WTC11 (cell line): ENCODE data around the gene PKLR. TPM values are rescaled to one million over a fixed set of nuclear protein-coding genes. Genes with fewer than 3 reads are reported as not detected.

Experiments
- ATAC-seq: fragments of 200-7000 bp; cut with Tn5 transposase; 2 replicates; pipeline ENCODE4 v1.10.0; 2021; ENCODE audit warnings: mild to moderate bottlenecking, moderate library complexity
- CTCF ChIA-PET: fragments of 300-600 bp; sonication (Branson Sonifier 250); formaldehyde crosslinking; loops from one replicate; lab custom pipeline; 2021; ENCODE audit warnings: antibody characterized with exemption; lab: Charles Lee
- POLR2A ChIA-PET: fragments of 350-600 bp; sonication (Branson Sonifier 250); formaldehyde crosslinking; loops from one replicate; lab custom pipeline; 2021; ENCODE audit warnings: antibody characterized with exemption; lab: Charles Lee
- DNase-seq: peaks from one replicate; pipeline ENCODE4 v3.0.0; 2021; ENCODE audit warnings: low spot score
- H3K27ac Mint-ChIP-seq: 2 replicates; pipeline ENCODE4 v1.8.0; 2021; ENCODE audit warnings: mixed read lengths
- H3K27me3 Mint-ChIP-seq: 2 replicates; pipeline ENCODE4 v1.8.0; 2021; ENCODE audit warnings: low read depth, mild to moderate bottlenecking, moderate library complexity, mixed read lengths
- H3K36me3 Mint-ChIP-seq: 2 replicates; pipeline ENCODE4 v1.8.0; 2021; ENCODE audit warnings: mixed read lengths
- H3K4me1 Mint-ChIP-seq: 2 replicates; pipeline ENCODE4 v1.8.0; 2022; ENCODE audit warnings: mixed read lengths
- H3K4me3 Mint-ChIP-seq: 2 replicates; pipeline ENCODE4 v1.8.0; 2021; ENCODE audit warnings: mild to moderate bottlenecking, moderate library complexity, mixed read lengths
- H3K9me3 Mint-ChIP-seq: 2 replicates; pipeline ENCODE4 v1.8.0; 2021; ENCODE audit warnings: mixed read lengths
- ATF3 ChIP-seq: sonication (generic); formaldehyde crosslinking; conservative IDR thresholded peaks from 2 replicates; pipeline ENCODE4 v1.8.1; 2022; ENCODE audit warnings: mild to moderate bottlenecking, missing genetic modification reagents
- CREB1 ChIP-seq: sonication (generic); formaldehyde crosslinking; IDR thresholded peaks from 2 replicates; pipeline ENCODE4 v1.8.0; 2023; ENCODE audit warnings: mild to moderate bottlenecking, missing genetic modification reagents
- ELF4 ChIP-seq: sonication (generic); formaldehyde crosslinking; IDR thresholded peaks from 2 replicates; pipeline ENCODE4 v1.8.1; 2022; ENCODE audit warnings: low read depth, mild to moderate bottlenecking, moderate library complexity, missing genetic modification reagents
- FOXJ3 ChIP-seq: sonication (generic); formaldehyde crosslinking; IDR thresholded peaks from 2 replicates; pipeline ENCODE4 v1.9.0; 2021; ENCODE audit warnings: missing genetic modification reagents, mild to moderate bottlenecking, borderline replicate concordance
- FOXP4 ChIP-seq: sonication (generic); formaldehyde crosslinking; IDR thresholded peaks from 2 replicates; pipeline ENCODE4 v1.8.0; 2022; ENCODE audit warnings: mild to moderate bottlenecking, missing genetic modification reagents
- IRF1 ChIP-seq: sonication (generic); formaldehyde crosslinking; IDR thresholded peaks from 2 replicates; pipeline ENCODE4 v1.8.0; 2023; ENCODE audit warnings: missing genetic modification reagents
- IRF2 ChIP-seq: sonication (generic); formaldehyde crosslinking; IDR thresholded peaks from 2 replicates; pipeline ENCODE4 v1.8.0; 2022; ENCODE audit warnings: low read depth, missing genetic modification reagents, borderline replicate concordance
- JUN ChIP-seq: sonication (generic); formaldehyde crosslinking; IDR thresholded peaks from 2 replicates; pipeline ENCODE4 v1.8.0; 2023; ENCODE audit warnings: mild to moderate bottlenecking, missing genetic modification reagents
- NFE2L1 ChIP-seq: sonication (generic); formaldehyde crosslinking; IDR thresholded peaks from 2 replicates; pipeline ENCODE4 v1.8.1; 2023; ENCODE audit warnings: missing genetic modification reagents
- NR2C2 ChIP-seq: sonication (generic); formaldehyde crosslinking; IDR thresholded peaks from 2 replicates; pipeline ENCODE4 v1.8.0; 2022; ENCODE audit warnings: mild to moderate bottlenecking, missing genetic modification reagents
- PRRX2 ChIP-seq: fragments of 250-450 bp; sonication (Bioruptor Pico); IDR thresholded peaks from 2 replicates; pipeline ENCODE4 v1.8.0; 2021; ENCODE audit warnings: mild to moderate bottlenecking
- RELA ChIP-seq: sonication (generic); formaldehyde crosslinking; IDR thresholded peaks from 2 replicates; pipeline ENCODE4 v1.8.1; 2022; ENCODE audit warnings: missing genetic modification reagents, mild to moderate bottlenecking, borderline replicate concordance
- SMAD4 ChIP-seq: sonication (generic); formaldehyde crosslinking; IDR thresholded peaks from 2 replicates; pipeline ENCODE4 v1.8.0; 2022; ENCODE audit warnings: mild to moderate bottlenecking, missing genetic modification reagents
- SOX15 ChIP-seq: fragments of 250-450 bp; sonication (Bioruptor Pico); IDR thresholded peaks from 2 replicates; pipeline ENCODE4 v1.9.0; 2021; ENCODE audit warnings: mild to moderate bottlenecking
- SP1 ChIP-seq: sonication (generic); formaldehyde crosslinking; conservative IDR thresholded peaks from 2 replicates; pipeline ENCODE4 v1.8.1; 2022; ENCODE audit warnings: missing genetic modification reagents
- ZNF232 ChIP-seq: sonication (generic); formaldehyde crosslinking; IDR thresholded peaks from 2 replicates; pipeline ENCODE4 v1.8.0; 2022; ENCODE audit warnings: mild to moderate bottlenecking, missing genetic modification reagents
- ZNF263 ChIP-seq: sonication (generic); formaldehyde crosslinking; IDR thresholded peaks from 2 replicates; pipeline ENCODE4 v1.8.1; 2022; ENCODE audit warnings: low read depth, mild to moderate bottlenecking, moderate library complexity, missing genetic modification reagents
- ZNF396 ChIP-seq: fragments of 250-450 bp; sonication (Bioruptor Pico); IDR thresholded peaks from 2 replicates; pipeline ENCODE4 v1.8.0; 2021; ENCODE audit warnings: mild to moderate bottlenecking, moderate library complexity, borderline replicate concordance
- ZNF671 ChIP-seq: fragments of 250-450 bp; sonication (Bioruptor Pico); IDR thresholded peaks from 2 replicates; pipeline ENCODE4 v1.8.0; 2021; ENCODE audit warnings: mild to moderate bottlenecking
- total RNA-seq: library from RNA; stranded (reverse); gene quantifications from 3 replicates; pipeline ENCODE4 v1.2.3, GENCODE V29; 2021
- TF ChIP-seq, protein P1 (sequence below): sonication (generic); formaldehyde crosslinking; IDR thresholded peaks from 2 replicates; pipeline ENCODE4 v1.8.0; 2022; ENCODE audit warnings: missing genetic modification reagents
- TF ChIP-seq, protein P2 (sequence below): sonication (generic); formaldehyde crosslinking; IDR thresholded peaks from 2 replicates; pipeline ENCODE4 v1.8.0; 2022; ENCODE audit warnings: mild to moderate bottlenecking, missing genetic modification reagents
- TF ChIP-seq, protein P3 (sequence below): sonication (generic); formaldehyde crosslinking; IDR thresholded peaks from 2 replicates; pipeline ENCODE4 v1.8.1; 2023; ENCODE audit warnings: mild to moderate bottlenecking, missing genetic modification reagents, borderline replicate concordance

The PKLR gene
- total RNA-seq, 1 experiment from 2014 or later, result 1.5 TPM

- H3K36me3 Mint-ChIP-seq, result peaks cover 2% of the 10 kb centered on the region; the same call in 1 of the 2 replicates
- H3K27ac Mint-ChIP-seq, result no peak overlapping the region
- POLR2A ChIA-PET, result no interaction called here
- H3K4me3 Mint-ChIP-seq, result no peak overlapping the region
- CTCF ChIA-PET, result interaction anchor here (0.6 to 1.1 kb wide), 3 partner anchors 34 to 78 kb away, joined by 3 to 6 read pairs (median 3); partner anchors contain the start of gene THBS3
- H3K4me1 Mint-ChIP-seq, result no peaks in the 10 kb centered on the region
- no peak for TF ChIP-seq NFE2L1 (CRISPR knock-in tag)
- TF ChIP-seq ATF3 (CRISPR knock-in tag), result no peak
- TF ChIP-seq, all 79 proteins: peak for 0
- ATAC-seq, result no peak
- H3K9me3 Mint-ChIP-seq, result no peaks in the 10 kb centered on the region
- H3K27me3 Mint-ChIP-seq, result no peaks in the 10 kb centered on the region
- no peak for DNase-seq
Measured at GRCh38 chr1:155285631-155286044, 15.6 kb downstream of the PKLR start.

GRCh38 chr1:155285063-155285462, 16.2 kb downstream of the PKLR start:
- TF ChIP-seq SMAD4 (CRISPR knock-in tag) (no peak), SP1 (CRISPR knock-in tag) (no peak)
- TF ChIP-seq, protein P1, sequence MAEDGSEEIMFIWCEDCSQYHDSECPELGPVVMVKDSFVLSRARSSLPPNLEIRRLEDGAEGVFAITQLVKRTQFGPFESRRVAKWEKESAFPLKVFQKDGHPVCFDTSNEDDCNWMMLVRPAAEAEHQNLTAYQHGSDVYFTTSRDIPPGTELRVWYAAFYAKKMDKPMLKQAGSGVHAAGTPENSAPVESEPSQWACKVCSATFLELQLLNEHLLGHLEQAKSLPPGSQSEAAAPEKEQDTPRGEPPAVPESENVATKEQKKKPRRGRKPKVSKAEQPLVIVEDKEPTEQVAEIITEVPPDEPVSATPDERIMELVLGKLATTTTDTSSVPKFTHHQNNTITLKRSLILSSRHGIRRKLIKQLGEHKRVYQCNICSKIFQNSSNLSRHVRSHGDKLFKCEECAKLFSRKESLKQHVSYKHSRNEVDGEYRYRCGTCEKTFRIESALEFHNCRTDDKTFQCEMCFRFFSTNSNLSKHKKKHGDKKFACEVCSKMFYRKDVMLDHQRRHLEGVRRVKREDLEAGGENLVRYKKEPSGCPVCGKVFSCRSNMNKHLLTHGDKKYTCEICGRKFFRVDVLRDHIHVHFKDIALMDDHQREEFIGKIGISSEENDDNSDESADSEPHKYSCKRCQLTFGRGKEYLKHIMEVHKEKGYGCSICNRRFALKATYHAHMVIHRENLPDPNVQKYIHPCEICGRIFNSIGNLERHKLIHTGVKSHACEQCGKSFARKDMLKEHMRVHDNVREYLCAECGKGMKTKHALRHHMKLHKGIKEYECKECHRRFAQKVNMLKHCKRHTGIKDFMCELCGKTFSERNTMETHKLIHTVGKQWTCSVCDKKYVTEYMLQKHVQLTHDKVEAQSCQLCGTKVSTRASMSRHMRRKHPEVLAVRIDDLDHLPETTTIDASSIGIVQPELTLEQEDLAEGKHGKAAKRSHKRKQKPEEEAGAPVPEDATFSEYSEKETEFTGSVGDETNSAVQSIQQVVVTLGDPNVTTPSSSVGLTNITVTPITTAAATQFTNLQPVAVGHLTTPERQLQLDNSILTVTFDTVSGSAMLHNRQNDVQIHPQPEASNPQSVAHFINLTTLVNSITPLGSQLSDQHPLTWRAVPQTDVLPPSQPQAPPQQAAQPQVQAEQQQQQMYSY, result no peak
- no peak overlapping the region for H3K4me3 Mint-ChIP-seq
- ATAC-seq, result no peak
- no peak overlapping the region for H3K27ac Mint-ChIP-seq
- DNase-seq, result no peak
- H3K36me3 Mint-ChIP-seq, result peaks cover 2% of the 10 kb centered on the region; the same call in 1 of the 2 replicates
- POLR2A ChIA-PET, result no interaction called here
- no peaks in the 10 kb centered on the region for H3K27me3 Mint-ChIP-seq
- H3K4me1 Mint-ChIP-seq, result no peaks in the 10 kb centered on the region
- H3K9me3 Mint-ChIP-seq, result no peaks in the 10 kb centered on the region
- CTCF ChIA-PET, result no interaction called here

DNA sequence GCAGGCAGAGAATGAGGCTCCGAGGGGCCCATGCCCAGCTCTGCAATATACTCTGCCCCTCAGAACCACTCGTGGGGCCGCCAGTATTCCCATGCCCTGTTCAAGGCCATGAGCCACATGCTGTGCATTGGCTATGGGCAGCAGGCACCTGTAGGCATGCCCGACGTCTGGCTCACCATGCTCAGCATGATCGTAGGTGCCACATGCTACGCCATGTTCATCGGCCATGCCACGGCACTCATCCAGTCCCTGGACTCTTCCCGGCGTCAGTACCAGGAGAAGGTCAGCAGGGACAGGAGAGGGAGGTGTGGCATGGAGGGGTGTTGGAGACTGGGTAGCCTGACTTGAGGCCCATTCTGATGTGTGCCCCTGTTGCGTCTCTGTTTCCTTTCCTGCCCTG, 16.8 kb downstream of the PKLR start:
- no peak overlapping the region for H3K4me3 Mint-ChIP-seq
- ATAC-seq (no peak), DNase-seq (no peak)
- no peak overlapping the region for H3K27ac Mint-ChIP-seq
- H3K27me3 Mint-ChIP-seq, result no peaks in the 10 kb centered on the region
- POLR2A ChIA-PET, result no interaction called here
- CTCF ChIA-PET, result interaction anchor here (3.0 kb wide), 1 partner anchor 34 kb away, joined by 10 read pairs; no protein-coding TSS in a partner anchor
- H3K4me1 Mint-ChIP-seq, result peaks cover 2% of the 10 kb centered on the region
- H3K9me3 Mint-ChIP-seq, result no peaks in the 10 kb centered on the region
- H3K36me3 Mint-ChIP-seq, result peaks cover 4% of the 10 kb centered on the region; the same call in 1 of the 2 replicates
- TF ChIP-seq SMAD4 (CRISPR knock-in tag) (no peak), ZNF671 (CRISPR knock-in tag) (no peak), SP1 (CRISPR knock-in tag) (no peak), JUN (CRISPR knock-in tag) (no peak), CREB1 (CRISPR knock-in tag) (no peak), PRRX2 (CRISPR knock-in tag) (no peak), ZNF263 (CRISPR knock-in tag) (no peak), FOXP4 (CRISPR knock-in tag) (no peak), ZNF396 (no peak), FOXJ3 (CRISPR knock-in tag) (no peak), ELF4 (CRISPR knock-in tag) (no peak), IRF2 (no peak), SOX15 (CRISPR knock-in tag) (no peak), NR2C2 (CRISPR knock-in tag) (no peak), IRF1 (CRISPR knock-in tag) (no peak), RELA (CRISPR knock-in tag) (no peak), ZNF232 (no peak)
- TF ChIP-seq, protein P2, sequence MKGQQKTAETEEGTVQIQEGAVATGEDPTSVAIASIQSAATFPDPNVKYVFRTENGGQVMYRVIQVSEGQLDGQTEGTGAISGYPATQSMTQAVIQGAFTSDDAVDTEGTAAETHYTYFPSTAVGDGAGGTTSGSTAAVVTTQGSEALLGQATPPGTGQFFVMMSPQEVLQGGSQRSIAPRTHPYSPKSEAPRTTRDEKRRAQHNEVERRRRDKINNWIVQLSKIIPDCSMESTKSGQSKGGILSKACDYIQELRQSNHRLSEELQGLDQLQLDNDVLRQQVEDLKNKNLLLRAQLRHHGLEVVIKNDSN (CRISPR knock-in tag), result no peak
- TF ChIP-seq, protein P3, sequence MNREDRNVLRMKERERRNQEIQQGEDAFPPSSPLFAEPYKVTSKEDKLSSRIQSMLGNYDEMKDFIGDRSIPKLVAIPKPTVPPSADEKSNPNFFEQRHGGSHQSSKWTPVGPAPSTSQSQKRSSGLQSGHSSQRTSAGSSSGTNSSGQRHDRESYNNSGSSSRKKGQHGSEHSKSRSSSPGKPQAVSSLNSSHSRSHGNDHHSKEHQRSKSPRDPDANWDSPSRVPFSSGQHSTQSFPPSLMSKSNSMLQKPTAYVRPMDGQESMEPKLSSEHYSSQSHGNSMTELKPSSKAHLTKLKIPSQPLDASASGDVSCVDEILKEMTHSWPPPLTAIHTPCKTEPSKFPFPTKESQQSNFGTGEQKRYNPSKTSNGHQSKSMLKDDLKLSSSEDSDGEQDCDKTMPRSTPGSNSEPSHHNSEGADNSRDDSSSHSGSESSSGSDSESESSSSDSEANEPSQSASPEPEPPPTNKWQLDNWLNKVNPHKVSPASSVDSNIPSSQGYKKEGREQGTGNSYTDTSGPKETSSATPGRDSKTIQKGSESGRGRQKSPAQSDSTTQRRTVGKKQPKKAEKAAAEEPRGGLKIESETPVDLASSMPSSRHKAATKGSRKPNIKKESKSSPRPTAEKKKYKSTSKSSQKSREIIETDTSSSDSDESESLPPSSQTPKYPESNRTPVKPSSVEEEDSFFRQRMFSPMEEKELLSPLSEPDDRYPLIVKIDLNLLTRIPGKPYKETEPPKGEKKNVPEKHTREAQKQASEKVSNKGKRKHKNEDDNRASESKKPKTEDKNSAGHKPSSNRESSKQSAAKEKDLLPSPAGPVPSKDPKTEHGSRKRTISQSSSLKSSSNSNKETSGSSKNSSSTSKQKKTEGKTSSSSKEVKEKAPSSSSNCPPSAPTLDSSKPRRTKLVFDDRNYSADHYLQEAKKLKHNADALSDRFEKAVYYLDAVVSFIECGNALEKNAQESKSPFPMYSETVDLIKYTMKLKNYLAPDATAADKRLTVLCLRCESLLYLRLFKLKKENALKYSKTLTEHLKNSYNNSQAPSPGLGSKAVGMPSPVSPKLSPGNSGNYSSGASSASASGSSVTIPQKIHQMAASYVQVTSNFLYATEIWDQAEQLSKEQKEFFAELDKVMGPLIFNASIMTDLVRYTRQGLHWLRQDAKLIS (CRISPR knock-in tag), result no peak
